NB4 (cell line): Measurements from ENCODE around the gene C4orf50.

Experiments used
- CTCF ChIP-seq: IDR thresholded peaks from one replicate; pipeline ENCODE4 v1.5.1; 2012; ENCODE audit warnings: low read depth, low read length
- POLR2A ChIP-seq: IDR thresholded peaks from 2 replicates; pipeline ENCODE4 v1.6.1; 2011; ENCODE audit warnings: mild to moderate bottlenecking; ENCODE audit not compliant: insufficient read length; ENCODE audit errors: extremely low read depth

- no peak for TF ChIP-seq POLR2A
- no peak for TF ChIP-seq CTCF
Measured at GRCh38 chr4:5963611-5964010, 54.6 kb downstream of the C4orf50 start.
